ENCODE data around the gene ZNF236. TPM values are rescaled to one million over a fixed set of nuclear protein-coding genes. Genes with fewer than 3 reads are reported as not detected.
"Not testable (repeated sequence)": the region's sequence is repeated elsewhere in the genome, so short reads cannot be mapped to it uniquely, and the experiment has no call there.

ZNF236 gene
- total and polyA plus RNA-seq, 4 donors, result 0.83 to 8.2 (median 5.0) TPM

DNA sequence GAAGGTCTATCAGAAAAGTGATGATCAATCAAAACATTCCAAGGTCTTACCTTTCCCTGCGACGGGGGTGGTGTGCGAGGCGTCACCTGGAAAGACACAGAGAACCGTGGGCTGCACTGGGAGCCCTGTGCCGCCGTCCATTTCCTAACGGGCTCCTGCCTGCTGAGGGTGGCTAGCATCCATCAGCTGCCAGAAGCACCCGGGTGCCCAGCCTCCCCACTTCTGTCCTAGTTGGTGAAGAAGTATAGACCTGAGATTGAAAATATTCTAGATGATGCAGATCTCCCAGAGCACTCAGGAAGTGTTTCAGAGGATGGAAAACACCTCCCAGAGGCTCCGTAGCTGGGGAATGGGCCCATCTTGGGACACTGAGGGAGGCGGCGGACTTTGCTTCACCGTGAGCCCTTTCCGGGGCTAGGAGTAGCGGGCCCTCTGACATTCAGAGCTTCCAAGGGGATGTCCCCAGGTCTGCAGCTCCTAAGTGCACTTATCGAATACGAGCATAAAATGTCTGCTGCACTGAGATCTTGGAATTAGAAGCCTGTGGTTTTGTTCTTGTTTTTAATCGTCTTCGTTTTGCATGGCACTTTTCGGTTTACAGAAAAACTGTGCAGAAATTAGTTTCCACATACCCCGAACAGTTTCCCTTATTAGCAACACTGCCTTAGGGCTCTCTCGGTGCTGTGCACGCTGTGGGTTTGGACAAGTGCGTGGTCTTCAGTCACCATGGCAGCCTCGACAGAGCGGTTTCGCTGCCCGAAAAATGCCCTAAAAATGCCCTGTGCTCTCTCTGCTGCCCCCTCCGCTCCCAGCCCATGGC is 166.7 kb downstream of the ZNF236 start:
- Histone ChIP-seq H3K4me3 (ENCODE audit: low read depth in 1 of 3, low read length in 3 of 3) (no peak overlapping the region), H3K36me3 (ENCODE audit: control insufficient read depth in 4 of 4, insufficient read depth in 3 of 4, low read depth in 1 of 4, low read length in 3 of 4) (no peaks in the 10 kb centered on the region), H3K27me3 (ENCODE audit: control insufficient read depth in 4 of 4, insufficient read depth in 4 of 4, low read length in 3 of 4) (no peaks in the 10 kb centered on the region), H3K9ac (ENCODE audit: low read depth in 1 of 2, low read length in 2 of 2) (no peak overlapping the region), H3K27ac (ENCODE audit: low read depth in 1 of 2, low read length in 2 of 2) (peak overlapping the region in 1 of 2 donors; percentile 62), H3K4me1 (ENCODE audit: control insufficient read depth in 4 of 4, insufficient read depth in 4 of 4, low read length in 3 of 4) (no peaks in the 10 kb centered on the region), H3K9me3 (ENCODE audit: control insufficient read depth in 4 of 4, low read length in 3 of 4) (no peaks in the 10 kb centered on the region)
- DNase-seq (ENCODE audit: low spot score), result no peak
- TF ChIP-seq FOXA1 (IDR thresholded peaks at IDR 0.05), result no peak
- TF ChIP-seq, protein P1, sequence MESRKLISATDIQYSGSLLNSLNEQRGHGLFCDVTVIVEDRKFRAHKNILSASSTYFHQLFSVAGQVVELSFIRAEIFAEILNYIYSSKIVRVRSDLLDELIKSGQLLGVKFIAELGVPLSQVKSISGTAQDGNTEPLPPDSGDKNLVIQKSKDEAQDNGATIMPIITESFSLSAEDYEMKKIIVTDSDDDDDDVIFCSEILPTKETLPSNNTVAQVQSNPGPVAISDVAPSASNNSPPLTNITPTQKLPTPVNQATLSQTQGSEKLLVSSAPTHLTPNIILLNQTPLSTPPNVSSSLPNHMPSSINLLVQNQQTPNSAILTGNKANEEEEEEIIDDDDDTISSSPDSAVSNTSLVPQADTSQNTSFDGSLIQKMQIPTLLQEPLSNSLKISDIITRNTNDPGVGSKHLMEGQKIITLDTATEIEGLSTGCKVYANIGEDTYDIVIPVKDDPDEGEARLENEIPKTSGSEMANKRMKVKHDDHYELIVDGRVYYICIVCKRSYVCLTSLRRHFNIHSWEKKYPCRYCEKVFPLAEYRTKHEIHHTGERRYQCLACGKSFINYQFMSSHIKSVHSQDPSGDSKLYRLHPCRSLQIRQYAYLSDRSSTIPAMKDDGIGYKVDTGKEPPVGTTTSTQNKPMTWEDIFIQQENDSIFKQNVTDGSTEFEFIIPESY (IDR thresholded peaks at IDR 0.05), result no peak
- no peak for TF ChIP-seq FOXA2 (IDR thresholded peaks at IDR 0.05)
- no peak for TF ChIP-seq GABPA (IDR thresholded peaks at IDR 0.05 in 1 of 2, conservative IDR thresholded peaks at IDR 0.05 in 1 of 2)
- TF ChIP-seq RXRA (IDR thresholded peaks at IDR 0.05), result no peak
- TF ChIP-seq, protein P2, sequence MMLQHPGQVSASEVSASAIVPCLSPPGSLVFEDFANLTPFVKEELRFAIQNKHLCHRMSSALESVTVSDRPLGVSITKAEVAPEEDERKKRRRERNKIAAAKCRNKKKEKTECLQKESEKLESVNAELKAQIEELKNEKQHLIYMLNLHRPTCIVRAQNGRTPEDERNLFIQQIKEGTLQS (IDR thresholded peaks at IDR 0.05), result no peak
- TF ChIP-seq EGR1 (IDR thresholded peaks at IDR 0.05; ENCODE audit: low read depth in 2 of 2), result no peak
- TF ChIP-seq HNF4G (IDR thresholded peaks at IDR 0.05), result no peak
- no peak for TF ChIP-seq SP1 (IDR thresholded peaks at IDR 0.05)
- WGBS, result 91% methylated on average over 29 of the region's 29 CpGs

DNA sequence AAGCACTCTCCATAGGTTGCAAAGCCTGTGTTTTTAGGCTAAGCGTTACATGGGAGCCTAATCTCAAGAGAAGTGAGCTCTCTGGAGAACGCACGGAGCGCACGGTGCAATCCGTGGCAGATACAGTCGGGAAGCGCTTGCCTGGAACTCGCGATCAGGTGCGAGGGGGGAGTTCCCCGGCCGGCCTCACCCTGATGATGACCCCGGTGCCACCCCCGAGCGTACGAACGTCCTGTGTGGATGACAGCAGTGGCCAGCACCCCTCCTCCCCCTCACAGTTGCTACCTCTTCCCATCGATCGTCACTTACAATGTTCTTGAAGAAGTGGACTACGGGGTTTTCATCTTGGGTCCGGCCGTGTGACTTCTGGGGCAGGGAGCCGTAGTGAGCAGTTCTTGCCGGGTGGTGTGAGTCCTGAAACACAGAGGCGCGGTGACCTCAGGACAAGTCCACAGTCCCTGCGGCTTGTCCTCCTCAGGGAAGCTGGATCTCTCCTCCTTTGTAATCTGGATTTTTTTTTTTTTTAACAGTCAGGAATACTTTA is 167.4 kb downstream of the ZNF236 start:
- H3K9ac ChIP-seq (ENCODE audit: low read depth in 1 of 2, low read length in 2 of 2), result no peak overlapping the region
- TF ChIP-seq FOXA1 (IDR thresholded peaks at IDR 0.05) (no peak), GABPA (IDR thresholded peaks at IDR 0.05 in 1 of 2, conservative IDR thresholded peaks at IDR 0.05 in 1 of 2) (no peak), RXRA (IDR thresholded peaks at IDR 0.05) (no peak), YY1 (IDR thresholded peaks at IDR 0.05) (no peak), RAD21 (IDR thresholded peaks at IDR 0.05) (no peak), NR2F2 (IDR thresholded peaks at IDR 0.05) (no peak), SP1 (IDR thresholded peaks at IDR 0.05) (no peak)
- TF ChIP-seq, protein P1 (IDR thresholded peaks at IDR 0.05), result no peak
- H3K4me3 ChIP-seq (ENCODE audit: low read depth in 1 of 3, low read length in 3 of 3), result no peak overlapping the region
- DNase-seq (ENCODE audit: low spot score), result no peak
- H3K9me3 ChIP-seq (ENCODE audit: control insufficient read depth in 4 of 4, low read length in 3 of 4), result no peaks in the 10 kb centered on the region
- H3K36me3 ChIP-seq (ENCODE audit: control insufficient read depth in 4 of 4, insufficient read depth in 3 of 4, low read depth in 1 of 4, low read length in 3 of 4), result no peaks in the 10 kb centered on the region
- H3K4me1 ChIP-seq (ENCODE audit: control insufficient read depth in 4 of 4, insufficient read depth in 4 of 4, low read length in 3 of 4), result no peaks in the 10 kb centered on the region
- WGBS, result 97% methylated on average over 28 of the region's 28 CpGs
- no peak overlapping the region for H3K27ac ChIP-seq (ENCODE audit: low read depth in 1 of 2, low read length in 2 of 2)
- H3K27me3 ChIP-seq (ENCODE audit: control insufficient read depth in 4 of 4, insufficient read depth in 4 of 4, low read length in 3 of 4), result no peaks in the 10 kb centered on the region

DNA sequence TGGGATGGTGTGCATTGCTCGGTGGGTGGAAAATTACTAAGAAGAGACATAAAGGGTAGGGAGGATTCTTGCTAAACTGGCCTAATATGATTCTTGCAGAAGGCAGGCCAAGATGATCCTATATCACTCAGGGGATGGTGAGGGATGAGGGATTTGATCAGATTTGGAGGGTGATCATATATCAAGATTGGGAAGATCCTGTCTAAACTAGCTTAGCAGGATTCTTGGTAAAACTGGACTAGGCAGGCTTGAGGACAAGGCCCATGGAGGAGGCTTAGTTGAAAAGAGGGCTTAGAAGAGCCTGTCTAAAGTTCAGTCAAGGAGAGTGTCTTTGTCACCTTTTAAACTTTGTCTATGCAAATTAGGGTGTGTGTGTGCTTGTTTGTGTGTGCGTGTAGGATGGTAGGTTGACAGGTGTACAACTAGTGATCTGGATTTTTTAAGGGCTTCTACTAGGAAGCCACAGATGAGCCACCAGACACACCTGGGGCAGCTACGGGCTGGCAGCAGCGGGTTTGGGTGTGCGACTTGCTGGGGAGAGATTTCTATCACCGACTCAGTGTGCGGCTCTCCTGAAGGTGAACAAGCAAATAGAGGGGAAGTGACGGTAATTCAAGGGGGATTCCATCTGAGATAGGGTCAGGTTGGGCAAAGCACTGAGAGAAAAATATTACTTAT is 168.1 kb downstream of the ZNF236 start:
- H3K27ac ChIP-seq (ENCODE audit: low read depth in 1 of 2, low read length in 2 of 2); H3K4me3 ChIP-seq (ENCODE audit: low read depth in 1 of 3, low read length in 3 of 3); H3K9ac ChIP-seq (ENCODE audit: low read depth in 1 of 2, low read length in 2 of 2); H3K27me3 ChIP-seq (ENCODE audit: control insufficient read depth in 4 of 4, insufficient read depth in 4 of 4, low read length in 3 of 4); H3K36me3 ChIP-seq (ENCODE audit: control insufficient read depth in 4 of 4, insufficient read depth in 3 of 4, low read depth in 1 of 4, low read length in 3 of 4); H3K4me1 ChIP-seq (ENCODE audit: control insufficient read depth in 4 of 4, insufficient read depth in 4 of 4, low read length in 3 of 4); DNase-seq (ENCODE audit: low spot score); H3K9me3 ChIP-seq (ENCODE audit: control insufficient read depth in 4 of 4, low read length in 3 of 4): not testable (repeated sequence)
- WGBS, result 80% methylated on average over 8 of the region's 8 CpGs

All from liver (tissue), 9 donors.